HG02938 (cell line): ENCODE measurements around the gene ACKR4.
"Not testable (repeated sequence)": the region's sequence is repeated elsewhere in the genome, so short reads cannot be mapped to it uniquely, and the experiment has no call there.

Experiments used
- ATAC-seq: cut with Tn5 transposase; IDR thresholded peaks from one replicate; pipeline ENCODE4 v1.9.1; 2021; ENCODE audit warnings: mild to moderate bottlenecking, moderate library complexity; ENCODE audit not compliant: unreplicated experiment

ACKR4 gene

GRCh38 chr3:132596816-132597433 is at the start of gene ACKR4:
Gene ACKR4, plus strand, starts transcription at chr3:132597270. Its CDS starts 3,128 bp downstream, at chr3:132600398.
- ATAC-seq = no peak

- no peak for ATAC-seq
Measured at GRCh38 chr3:132549169-132549568, 47.9 kb upstream of the ACKR4 start.

GRCh38 chr3:132549890-132550578 is 47.0 kb upstream of the ACKR4 start:
- ATAC-seq = peak; percentile 81

GRCh38 chr3:132550579-132551305 is 46.3 kb upstream of the ACKR4 start:
- ATAC-seq = no peak

- no peak for ATAC-seq
Measured at GRCh38 chr3:132553826-132554225, 43.2 kb upstream of the ACKR4 start.

GRCh38 chr3:132554437-132554836 is 42.6 kb upstream of the ACKR4 start:
- no peak for ATAC-seq

- no peak for ATAC-seq
Measured at GRCh38 chr3:132555306-132556035, 41.6 kb upstream of the ACKR4 start.

GRCh38 chr3:132556036-132556386 is 41.1 kb upstream of the ACKR4 start:
- ATAC-seq = not testable (repeated sequence)

- ATAC-seq = no peak
Measured at GRCh38 chr3:132556508-132557159, 40.4 kb upstream of the ACKR4 start.

GRCh38 chr3:132561003-132561402 is 36.1 kb upstream of the ACKR4 start:
- ATAC-seq = no peak

- no peak for ATAC-seq
Measured at GRCh38 chr3:132563420-132564069, 33.5 kb upstream of the ACKR4 start.

GRCh38 chr3:132564070-132564465 is 33.0 kb upstream of the ACKR4 start:
- no peak for ATAC-seq

- ATAC-seq = no peak
Measured at GRCh38 chr3:132568422-132568821, 28.6 kb upstream of the ACKR4 start.

GRCh38 chr3:132569153-132569552 is 27.9 kb upstream of the ACKR4 start:
- no peak for ATAC-seq

GRCh38 chr3:132569580-132569979 is 27.5 kb upstream of the ACKR4 start:
- no peak for ATAC-seq

- ATAC-seq = no peak
Measured at GRCh38 chr3:132570016-132570415, 27.1 kb upstream of the ACKR4 start.

- ATAC-seq = no peak
Measured at GRCh38 chr3:132573797-132574211, 23.3 kb upstream of the ACKR4 start.

GRCh38 chr3:132587401-132587800 is 9.7 kb upstream of the ACKR4 start:
- ATAC-seq = no peak

- ATAC-seq = no peak
Measured at GRCh38 chr3:132592216-132592615, 4.9 kb upstream of the ACKR4 start.

GRCh38 chr3:132593241-132593946 is 3.7 kb upstream of the ACKR4 start:
- no peak for ATAC-seq
